ENCODE data around the gene PTRH1. TPM values are rescaled to one million over a fixed set of nuclear protein-coding genes. Genes with fewer than 3 reads are reported as not detected.

PTRH1 gene
- total and polyA plus RNA-seq, 2 of the 13 experiments (the other 11 are each of a cell fraction or from before 2014, with no cell fraction given) = 4.0 to 10.4 TPM

DNA sequence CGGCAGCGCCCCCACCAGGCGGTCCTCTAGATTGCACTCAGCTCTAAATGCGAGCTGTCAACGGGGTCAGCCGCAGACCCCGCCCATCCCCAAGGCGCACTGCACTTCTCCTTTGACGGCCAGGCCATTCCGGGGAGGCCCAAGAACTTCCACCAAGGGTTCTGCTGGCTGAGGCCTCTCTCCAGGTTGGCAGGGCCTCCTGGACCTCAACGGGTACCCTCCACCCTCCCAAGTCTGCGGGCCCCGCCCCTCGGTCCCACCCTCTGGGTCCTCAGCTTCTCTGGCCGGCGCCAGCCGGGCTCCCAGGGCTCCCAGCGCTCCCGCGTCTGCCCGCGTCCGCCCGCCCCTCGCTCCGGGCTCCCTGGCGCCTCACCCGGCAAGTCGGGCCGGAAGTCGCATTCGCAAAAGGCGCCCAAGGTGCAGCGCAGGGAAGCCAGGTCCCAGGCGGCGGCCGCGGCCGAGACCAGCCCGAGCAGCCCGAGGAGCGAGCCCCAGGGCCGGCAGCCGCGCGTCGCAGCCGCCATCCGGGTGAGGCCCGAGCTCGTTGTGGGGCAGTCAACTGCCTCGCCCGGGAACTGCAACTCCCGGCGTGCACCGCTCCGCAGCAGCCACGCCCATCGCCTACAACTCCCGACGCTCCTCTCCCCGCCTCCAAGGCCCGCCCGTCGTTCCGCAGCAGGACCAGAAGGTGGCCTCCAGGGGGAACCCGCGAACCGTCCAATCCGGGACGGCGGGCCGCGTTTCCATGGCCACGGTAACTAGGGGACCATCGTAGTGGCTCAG, 19.5 kb upstream of the PTRH1 start, which contains the start of gene TOR2A (continued):
- TF ChIP-seq NFIB (CRISPR knock-in tag; IDR thresholded peaks at IDR 0.05; ENCODE audit: borderline replicate concordance) = no peak
- TF ChIP-seq ZNF225 (CRISPR knock-in tag; IDR thresholded peaks at IDR 0.05) = peak; percentile 57; the same call in 1 of the 2 replicates
- TF ChIP-seq ZNF546 (CRISPR knock-in tag; conservative IDR thresholded peaks at IDR 0.05) = peak; percentile 74; the same call in 1 of the 2 replicates
- TF ChIP-seq IRX3 (CRISPR knock-in tag; IDR thresholded peaks at IDR 0.05; ENCODE audit: borderline replicate concordance, low read depth) = no peak
- no peak for TF ChIP-seq ZNF788 (CRISPR knock-in tag; IDR thresholded peaks at IDR 0.05; ENCODE audit: borderline replicate concordance)
- TF ChIP-seq ZNF317 (CRISPR knock-in tag; IDR thresholded peaks at IDR 0.05) = no peak
- no peak for TF ChIP-seq ZMYM2 (CRISPR knock-in tag; IDR thresholded peaks at IDR 0.05)
- TF ChIP-seq SRY (CRISPR knock-in tag; IDR thresholded peaks at IDR 0.05) = no peak
- TF ChIP-seq SOX5 (CRISPR knock-in tag; IDR thresholded peaks at IDR 0.05; ENCODE audit: borderline replicate concordance) = no peak
- TF ChIP-seq PRPF4 (IDR thresholded peaks at IDR 0.05; ENCODE audit: low read depth, low read length, poor library complexity, severe bottlenecking) = no peak
- TF ChIP-seq REXO4 (CRISPR knock-in tag; IDR thresholded peaks at IDR 0.05; ENCODE audit: borderline replicate concordance) = no peak
- TF ChIP-seq, protein P1, sequence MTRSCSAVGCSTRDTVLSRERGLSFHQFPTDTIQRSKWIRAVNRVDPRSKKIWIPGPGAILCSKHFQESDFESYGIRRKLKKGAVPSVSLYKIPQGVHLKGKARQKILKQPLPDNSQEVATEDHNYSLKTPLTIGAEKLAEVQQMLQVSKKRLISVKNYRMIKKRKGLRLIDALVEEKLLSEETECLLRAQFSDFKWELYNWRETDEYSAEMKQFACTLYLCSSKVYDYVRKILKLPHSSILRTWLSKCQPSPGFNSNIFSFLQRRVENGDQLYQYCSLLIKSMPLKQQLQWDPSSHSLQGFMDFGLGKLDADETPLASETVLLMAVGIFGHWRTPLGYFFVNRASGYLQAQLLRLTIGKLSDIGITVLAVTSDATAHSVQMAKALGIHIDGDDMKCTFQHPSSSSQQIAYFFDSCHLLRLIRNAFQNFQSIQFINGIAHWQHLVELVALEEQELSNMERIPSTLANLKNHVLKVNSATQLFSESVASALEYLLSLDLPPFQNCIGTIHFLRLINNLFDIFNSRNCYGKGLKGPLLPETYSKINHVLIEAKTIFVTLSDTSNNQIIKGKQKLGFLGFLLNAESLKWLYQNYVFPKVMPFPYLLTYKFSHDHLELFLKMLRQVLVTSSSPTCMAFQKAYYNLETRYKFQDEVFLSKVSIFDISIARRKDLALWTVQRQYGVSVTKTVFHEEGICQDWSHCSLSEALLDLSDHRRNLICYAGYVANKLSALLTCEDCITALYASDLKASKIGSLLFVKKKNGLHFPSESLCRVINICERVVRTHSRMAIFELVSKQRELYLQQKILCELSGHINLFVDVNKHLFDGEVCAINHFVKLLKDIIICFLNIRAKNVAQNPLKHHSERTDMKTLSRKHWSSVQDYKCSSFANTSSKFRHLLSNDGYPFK (CRISPR knock-in tag; IDR thresholded peaks at IDR 0.05; ENCODE audit: borderline replicate concordance) = peak; percentile 7; the same call in 1 of the 2 replicates
- TF ChIP-seq RXRA (CRISPR knock-in tag; IDR thresholded peaks at IDR 0.05) = no peak; the same call in 1 of the 2 replicates
- peak; percentile 77; the same call in 1 of the 2 replicates for TF ChIP-seq CSRNP1 (CRISPR knock-in tag; IDR thresholded peaks at IDR 0.05)
- no peak for TF ChIP-seq GZF1 (CRISPR knock-in tag; IDR thresholded peaks at IDR 0.05)
- TF ChIP-seq IKZF4 (CRISPR knock-in tag; IDR thresholded peaks at IDR 0.05; ENCODE audit: borderline replicate concordance, low read depth, not compliant biosample characterization) = peak; percentile 63
- peak; percentile 12; the same call in 1 of the 2 replicates for TF ChIP-seq RNF2 (conservative IDR thresholded peaks at IDR 0.05; ENCODE audit: low read depth)
- peak; percentile 93; the same call in 1 of the 2 replicates for TF ChIP-seq ZNF343 (CRISPR knock-in tag; IDR thresholded peaks at IDR 0.05)
- TF ChIP-seq CBX2 (IDR thresholded peaks at IDR 0.05; ENCODE audit: low read depth, low read length) = no peak
- no peak for TF ChIP-seq CBX2 (CRISPR knock-in tag; IDR thresholded peaks at IDR 0.05; ENCODE audit: low read depth)
- no peak for TF ChIP-seq MTA3 (CRISPR knock-in tag; IDR thresholded peaks at IDR 0.05)
- TF ChIP-seq HNRNPUL1 (IDR thresholded peaks at IDR 0.05; ENCODE audit: low read depth, low read length) = no peak
- peak; percentile 55; the same call in 1 of the 2 replicates for TF ChIP-seq ZZZ3 (CRISPR knock-in tag; IDR thresholded peaks at IDR 0.05; ENCODE audit: borderline replicate concordance)
- TF ChIP-seq TARDBP (CRISPR knock-in tag; IDR thresholded peaks at IDR 0.05) = peak; percentile 75
- TF ChIP-seq SNAPC2 (CRISPR knock-in tag; IDR thresholded peaks at IDR 0.05) = no peak
- no peak for TF ChIP-seq MTF1 (CRISPR knock-in tag; IDR thresholded peaks at IDR 0.05)
